ENCODE data around the gene PLEKHN1. TPM values are rescaled to one million over a fixed set of nuclear protein-coding genes. Genes with fewer than 3 reads are reported as not detected.
A peak's percentile ranks its signal among the peaks of the same experiment; 100 is the strongest.

The PLEKHN1 gene
- total and polyA plus RNA-seq, 2 experiments from 2014 or later, result 1.7 to 2.1 TPM

DNA sequence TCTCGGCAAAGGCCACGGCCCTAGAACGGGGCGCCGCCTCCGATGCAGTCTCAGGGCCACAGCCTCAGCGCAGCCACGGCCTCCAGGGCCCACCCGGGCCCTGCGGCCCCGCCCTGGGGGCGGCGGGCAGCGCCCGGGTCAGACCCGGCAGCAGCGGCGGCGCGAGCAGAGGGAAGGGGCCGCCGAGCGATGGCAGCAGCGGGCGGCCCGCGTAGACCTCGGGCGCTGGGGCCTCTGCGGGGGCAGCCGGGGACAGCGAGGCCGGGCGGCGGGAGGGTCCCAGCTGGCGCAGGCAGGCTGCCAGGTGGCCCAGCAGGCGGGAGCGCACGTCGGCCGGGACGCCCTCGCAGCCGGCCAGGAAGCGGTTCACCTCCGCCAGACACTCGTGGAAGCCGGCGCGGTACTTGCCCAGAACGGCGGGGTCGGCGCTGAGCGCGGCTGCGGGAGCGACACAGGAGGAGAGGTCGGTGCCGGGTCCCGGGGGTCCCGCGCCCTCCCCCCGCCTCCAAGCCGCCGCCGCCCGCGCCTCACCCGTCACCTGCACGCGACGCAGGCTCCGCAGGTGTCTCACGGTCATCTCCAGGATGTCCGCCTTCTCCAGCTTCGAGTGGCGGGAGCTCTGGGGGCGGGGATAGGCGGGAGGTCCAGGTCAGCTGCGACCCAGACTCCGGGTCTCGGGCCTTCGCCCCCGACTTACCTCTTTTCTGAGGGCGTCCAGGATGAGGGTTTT lies 32.9 kb downstream of the PLEKHN1 start:
- H3F3A ChIP-seq (ENCODE audit: insufficient read depth), result no peaks in the 10 kb centered on the region
- no peak overlapping the region for H2AFZ ChIP-seq
- peaks cover 6% of the 10 kb centered on the region; the same call in 1 of the 2 replicates for H3K27me3 ChIP-seq (replicated peaks; ENCODE audit: insufficient read depth)
- H3K9ac ChIP-seq, result peak overlapping the region; percentile 92
- TF ChIP-seq EZH2phosphoT487 (IDR thresholded peaks at IDR 0.05; ENCODE audit: insufficient read depth, low read depth) (0 out of 2 replicates have a peak, but pooled peaks have one; percentile 30), EZH2 (IDR thresholded peaks at IDR 0.05; ENCODE audit: insufficient read depth, poor library complexity, severe bottlenecking) (no peak)
- peak; percentile 67 for DNase-seq
- no peaks in the 10 kb centered on the region for H3K9me3 ChIP-seq (ENCODE audit: low read depth)
- H3K9me2 ChIP-seq (ENCODE audit: insufficient read depth), result no peaks in the 10 kb centered on the region
- peak overlapping the region; percentile 61 for H3K4me2 ChIP-seq (ENCODE audit: unreplicated experiment)
- no peaks in the 10 kb centered on the region for H4K20me1 ChIP-seq (ENCODE audit: insufficient read depth)
- no peaks in the 10 kb centered on the region for H3K36me3 ChIP-seq (ENCODE audit: low read depth)
- peak overlapping the region; percentile 71 for H3K4me3 ChIP-seq
- H3K79me2 ChIP-seq (ENCODE audit: insufficient read depth), result no peaks in the 10 kb centered on the region
- WGBS, 2 experiments (ENCODE audit: low coverage in 1 of 2, low lambda C conversion rate in 2 of 2, missing lambda C conversion rate in 2 of 2), result 1% methylated on average over 38 to 61 of the region's 86 CpGs
- in situ Hi-C loops (cut with MboI), result no loop called here
- H3K4me1 ChIP-seq (ENCODE audit: insufficient read depth), result no peaks in the 10 kb centered on the region
- no peak overlapping the region for H3K27ac ChIP-seq

DNA sequence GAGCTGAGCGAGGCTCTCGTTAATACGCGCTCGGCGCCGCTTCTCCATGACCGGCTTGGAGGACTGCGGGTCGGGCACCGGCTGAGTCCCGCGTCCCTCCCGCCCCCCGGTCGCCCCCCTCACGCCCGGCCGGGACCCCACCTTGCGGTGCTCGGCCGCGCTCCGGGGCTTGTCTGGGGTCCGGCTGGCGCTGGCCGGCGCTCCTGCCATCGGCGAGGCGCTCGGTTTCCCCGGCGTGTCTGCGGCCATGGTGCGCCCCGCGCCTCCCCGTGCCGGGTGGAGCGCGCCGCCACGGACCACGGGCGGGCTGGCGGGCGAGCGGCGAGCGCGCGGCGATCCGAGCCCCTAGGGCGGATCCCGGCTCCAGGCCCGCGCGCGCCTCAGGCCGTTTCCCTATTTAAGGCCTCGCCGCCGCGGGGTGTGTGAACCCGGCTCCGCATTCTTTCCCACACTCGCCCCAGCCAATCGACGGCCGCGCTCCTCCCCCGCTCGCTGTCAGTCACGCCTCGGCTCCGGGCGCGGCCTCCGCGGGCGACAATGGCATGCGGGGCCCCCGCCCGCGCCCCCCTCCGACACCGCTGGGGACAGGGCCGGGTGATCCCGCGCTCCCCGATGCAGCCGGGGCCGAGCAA lies 33.6 kb downstream of the PLEKHN1 start, which contains the start of gene HES4:
Gene HES4, minus strand, starts transcription at position 373 of the 632 bp plus-strand sequence. Its CDS starts 124 bp downstream, at position 249.
- Histone ChIP-seq H3K79me2 (ENCODE audit: insufficient read depth) (no peaks in the 10 kb centered on the region), H3F3A (ENCODE audit: insufficient read depth) (no peaks in the 10 kb centered on the region), H3K9ac (peak within 1 kb of the TSS; percentile 92), H3K4me1 (ENCODE audit: insufficient read depth) (no peaks in the 10 kb centered on the region), H3K9me3 (ENCODE audit: low read depth) (no peaks in the 10 kb centered on the region), H3K27ac (peak within 1 kb of the TSS; percentile 56), H3K36me3 (ENCODE audit: low read depth) (no peaks in the 10 kb centered on the region), H3K9me2 (ENCODE audit: insufficient read depth) (no peaks in the 10 kb centered on the region), H2AFZ (peak within 1 kb of the TSS; percentile 60), H3K4me2 (ENCODE audit: unreplicated experiment) (peak within 1 kb of the TSS; percentile 70), H3K27me3 (replicated peaks; ENCODE audit: insufficient read depth) (peaks cover 6% of the 10 kb centered on the region; the same call in 1 of the 2 replicates), H3K4me3 (peak within 1 kb of the TSS; percentile 71), H4K20me1 (ENCODE audit: insufficient read depth) (no peaks in the 10 kb centered on the region)
- TF ChIP-seq EZH2 (IDR thresholded peaks at IDR 0.05; ENCODE audit: insufficient read depth, poor library complexity, severe bottlenecking) (no peak), EZH2phosphoT487 (IDR thresholded peaks at IDR 0.05; ENCODE audit: insufficient read depth, low read depth) (no peak)
- in situ Hi-C loops (cut with MboI), result no loop called here
- WGBS, 2 experiments (ENCODE audit: low coverage in 1 of 2, low lambda C conversion rate in 2 of 2, missing lambda C conversion rate in 2 of 2), result 0 to 2% methylated on average over 27 to 33 of the region's 95 CpGs
- DNase-seq, result peak; percentile 95

DNA sequence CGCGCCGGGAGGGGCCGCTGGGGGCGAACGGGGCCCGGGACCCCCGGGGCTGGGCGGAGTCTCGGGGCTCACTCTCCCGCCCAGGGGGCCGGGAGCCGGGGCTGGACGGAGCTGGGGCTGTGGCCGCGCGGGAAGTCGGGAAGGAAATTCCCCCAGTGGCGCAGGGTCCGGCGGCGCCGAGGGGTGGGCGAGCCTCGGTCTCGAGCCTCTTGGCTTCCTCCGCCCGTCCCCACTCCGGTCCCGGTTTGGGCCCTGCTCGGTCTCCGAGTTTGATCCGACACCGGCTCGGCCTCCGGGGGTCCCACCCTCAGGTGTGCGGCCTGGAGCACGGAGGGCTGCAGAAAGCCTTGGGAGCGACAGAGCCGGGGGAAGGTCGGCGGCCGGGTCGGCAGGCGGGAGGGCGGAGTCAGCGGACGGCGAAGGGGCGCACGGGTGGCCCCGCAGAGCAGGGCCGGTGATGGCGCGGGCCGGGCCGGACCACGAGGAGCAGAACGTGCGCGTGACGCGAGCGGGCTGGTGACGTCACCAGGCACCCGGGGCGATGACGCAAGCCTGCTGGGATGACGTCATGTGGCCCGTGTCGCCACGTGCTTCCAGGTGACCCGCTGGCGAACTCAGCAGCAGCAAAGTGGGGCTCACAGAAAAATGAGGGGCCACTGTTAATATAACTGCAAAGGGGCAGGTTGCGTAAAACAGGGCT lies 34.2 kb downstream of the PLEKHN1 start:
- in situ Hi-C loops (cut with MboI), result no loop called here
- H3K9ac ChIP-seq, result peak overlapping the region; percentile 92
- peak overlapping the region; percentile 71 for H3K4me3 ChIP-seq
- H3K27me3 ChIP-seq (replicated peaks; ENCODE audit: insufficient read depth), result peaks cover 2% of the 10 kb centered on the region; the same call in 1 of the 2 replicates
- TF ChIP-seq EZH2 (IDR thresholded peaks at IDR 0.05; ENCODE audit: insufficient read depth, poor library complexity, severe bottlenecking) (no peak), EZH2phosphoT487 (IDR thresholded peaks at IDR 0.05; ENCODE audit: insufficient read depth, low read depth) (no peak)
- H3K9me3 ChIP-seq (ENCODE audit: low read depth), result no peaks in the 10 kb centered on the region
- H2AFZ ChIP-seq, result peak overlapping the region; percentile 60
- no peaks in the 10 kb centered on the region; the same call in 1 of the 2 replicates for H3K4me1 ChIP-seq (ENCODE audit: insufficient read depth)
- no peaks in the 10 kb centered on the region for H3K36me3 ChIP-seq (ENCODE audit: low read depth)
- no peaks in the 10 kb centered on the region for H3F3A ChIP-seq (ENCODE audit: insufficient read depth)
- WGBS, 2 experiments (ENCODE audit: low coverage in 1 of 2, low lambda C conversion rate in 2 of 2, missing lambda C conversion rate in 2 of 2), result 3 to 4% methylated on average over 30 to 52 of the region's 75 CpGs
- no peaks in the 10 kb centered on the region for H3K79me2 ChIP-seq (ENCODE audit: insufficient read depth)
- H3K9me2 ChIP-seq (ENCODE audit: insufficient read depth), result no peaks in the 10 kb centered on the region
- H4K20me1 ChIP-seq (ENCODE audit: insufficient read depth), result no peaks in the 10 kb centered on the region
- peak; percentile 84 for DNase-seq
- H3K4me2 ChIP-seq (ENCODE audit: unreplicated experiment), result peak overlapping the region; percentile 70
- H3K27ac ChIP-seq, result peak overlapping the region; percentile 56
